ENCODE results near the gene FSIP2. TPM values are rescaled to one million over a fixed set of nuclear protein-coding genes. Genes with fewer than 3 reads are reported as not detected.

The FSIP2 gene
- total RNA-seq, 1 experiment from 2014 or later: 2.2 TPM

- TF ChIP-seq ZBTB43 (CRISPR knock-in tag; IDR thresholded peaks at IDR 0.05): no peak
- TF ChIP-seq GTF2I (CRISPR knock-in tag; conservative IDR thresholded peaks at IDR 0.05): no peak
- no peak for TF ChIP-seq E2F5 (CRISPR knock-in tag; IDR thresholded peaks at IDR 0.05)
- TF ChIP-seq HMGA2 (CRISPR knock-in tag; IDR thresholded peaks at IDR 0.05): no peak
- no peak for TF ChIP-seq ATF2 (CRISPR knock-in tag; IDR thresholded peaks at IDR 0.05; ENCODE audit: borderline replicate concordance, low read depth)
- TF ChIP-seq NR3C1 (CRISPR knock-in tag; conservative IDR thresholded peaks at IDR 0.05; ENCODE audit: low read depth): no peak
- TF ChIP-seq JUN (CRISPR knock-in tag; IDR thresholded peaks at IDR 0.05): no peak
- no peak for TF ChIP-seq E2F4 (CRISPR knock-in tag; IDR thresholded peaks at IDR 0.05; ENCODE audit: borderline replicate concordance, low read depth)
- no peak for TF ChIP-seq ERG (CRISPR knock-in tag; IDR thresholded peaks at IDR 0.05)
- TF ChIP-seq ATF3 (CRISPR knock-in tag; conservative IDR thresholded peaks at IDR 0.05): no peak
- no peak for TF ChIP-seq JAZF1 (CRISPR knock-in tag; IDR thresholded peaks at IDR 0.05)
- TF ChIP-seq STAT6 (CRISPR knock-in tag; conservative IDR thresholded peaks at IDR 0.05; ENCODE audit: low read depth): no peak
- no peak for TF ChIP-seq ETV6 (CRISPR knock-in tag; IDR thresholded peaks at IDR 0.05)
- TF ChIP-seq TP53 (CRISPR knock-in tag; IDR thresholded peaks at IDR 0.05): no peak
- no peak for TF ChIP-seq AR (CRISPR knock-in tag; IDR thresholded peaks at IDR 0.05)
Measured at GRCh38 chr2:185875136-185875931, 136.7 kb downstream of the FSIP2 start (continued).
